ENCODE data around the gene PPIL6. TPM values are rescaled to one million over a fixed set of nuclear protein-coding genes. Genes with fewer than 3 reads are reported as not detected.

The PPIL6 gene
- polyA plus RNA-seq, 2 of the 4 experiments (the other 2 are of a cell fraction), result 1.6 to 5.0 TPM

- no peak for TF ChIP-seq CHD2 (IDR thresholded peaks at IDR 0.05; ENCODE audit: low read length, partially characterized antibody)
- TF ChIP-seq USF2 (IDR thresholded peaks at IDR 0.05), result no peak
- no peak for TF ChIP-seq KDM1A (IDR thresholded peaks at IDR 0.05; ENCODE audit: low read depth)
- no peak for TF ChIP-seq TFCP2L1 (CRISPR knock-in tag; IDR thresholded peaks at IDR 0.05)
- ATAC-seq, result no peak
- ChIA-PET POLR2A (no interaction called here), CTCF (interaction anchor here (1.4 kb wide), 1 partner anchor 187 kb away, joined by 3 read pairs; no protein-coding TSS in a partner anchor)
- Histone ChIP-seq H3K4me1 (peaks cover 21% of the 10 kb centered on the region; the same call in 2 of the 3 replicates), H3K27ac (no peak overlapping the region), H3K4me3 (no peak overlapping the region), H3K9me3 (no peaks in the 10 kb centered on the region), H3K4me2 (no peak overlapping the region)
- FAIRE-seq, result no peak
- no peak for DNase-seq (ENCODE audit: low read depth in 1 of 2, low spot score in 1 of 2)
- WGBS (ENCODE audit: missing lambda C conversion rate), result 95% methylated on average over 4 of the region's 4 CpGs
Observed at GRCh38 chr6:109374326-109374892, 66.0 kb downstream of the PPIL6 start.

GRCh38 chr6:109373762-109374161, 66.7 kb downstream of the PPIL6 start:
- no peak for DNase-seq (ENCODE audit: low read depth in 1 of 2, low spot score in 1 of 2)
- Histone ChIP-seq H3K4me3 (no peak overlapping the region), H3K4me1 (peaks cover 15% of the 10 kb centered on the region; the same call in 2 of the 3 replicates), H3K27ac (no peak overlapping the region), H3K4me2 (no peak overlapping the region), H3K9me3 (no peaks in the 10 kb centered on the region)
- no peak for ATAC-seq
- ChIA-PET POLR2A (no interaction called here), CTCF (interaction anchor here (1.4 kb wide), 1 partner anchor 186 kb away, joined by 3 read pairs; no protein-coding TSS in a partner anchor)
- TF ChIP-seq MAFK (IDR thresholded peaks at IDR 0.05; ENCODE audit: partially characterized antibody) (no peak), KDM5A (IDR thresholded peaks at IDR 0.05) (no peak), CHD4 (IDR thresholded peaks at IDR 0.05; ENCODE audit: borderline replicate concordance) (no peak), GATA3 (IDR thresholded peaks at IDR 0.05; ENCODE audit: borderline replicate concordance) (no peak), EHMT2 (IDR thresholded peaks at IDR 0.05; ENCODE audit: low read depth) (no peak), CBX8 (IDR thresholded peaks at IDR 0.05) (no peak), POLR2AphosphoS2 (conservative IDR thresholded peaks at IDR 0.05; ENCODE audit: low read length) (no peak), ATOH8 (CRISPR knock-in tag; IDR thresholded peaks at IDR 0.05; ENCODE audit: low read depth) (no peak), HOXB13 (CRISPR knock-in tag; IDR thresholded peaks at IDR 0.05; ENCODE audit: low read depth) (no peak), E2F6 (IDR thresholded peaks at IDR 0.05; ENCODE audit: borderline replicate concordance, low read depth) (no peak), HES2 (IDR thresholded peaks at IDR 0.05) (no peak), KDM1A (IDR thresholded peaks at IDR 0.05; ENCODE audit: low read depth) (no peak), RFX5 (IDR thresholded peaks at IDR 0.05) (no peak), RAD21 (conservative IDR thresholded peaks at IDR 0.05 in 1 of 2, IDR thresholded peaks at IDR 0.05 in 1 of 2) (no peak)
- WGBS (ENCODE audit: missing lambda C conversion rate), result 96% methylated on average over 4 of the region's 4 CpGs
- FAIRE-seq, result no peak

- Histone ChIP-seq H3K4me2 (no peak overlapping the region), H3K4me3 (no peak overlapping the region), H3K9me3 (no peaks in the 10 kb centered on the region), H3K27ac (no peak overlapping the region), H3K4me1 (peaks cover 15% of the 10 kb centered on the region; the same call in 2 of the 3 replicates)
- POLR2A ChIA-PET, result no interaction called here
- TF ChIP-seq CBX8 (IDR thresholded peaks at IDR 0.05) (no peak), EHMT2 (IDR thresholded peaks at IDR 0.05; ENCODE audit: low read depth) (no peak), EHF (CRISPR knock-in tag; IDR thresholded peaks at IDR 0.05) (no peak), NR3C1 (IDR thresholded peaks at IDR 0.05) (no peak), ELK1 (IDR thresholded peaks at IDR 0.05; ENCODE audit: low read depth, low read length) (no peak), ZC3H11A (IDR thresholded peaks at IDR 0.05) (no peak), MAZ (IDR thresholded peaks at IDR 0.05; ENCODE audit: borderline replicate concordance, low read depth, low read length) (no peak), CHD4 (IDR thresholded peaks at IDR 0.05; ENCODE audit: borderline replicate concordance) (no peak), HOXA7 (CRISPR knock-in tag; IDR thresholded peaks at IDR 0.05) (no peak), PBX3 (IDR thresholded peaks at IDR 0.05) (no peak), TFCP2L1 (CRISPR knock-in tag; IDR thresholded peaks at IDR 0.05) (no peak), POLR2A (IDR thresholded peaks at IDR 0.05; ENCODE audit: low read length) (no peak), ZFP36 (IDR thresholded peaks at IDR 0.05; ENCODE audit: borderline replicate concordance, partially characterized antibody) (no peak), CHD2 (IDR thresholded peaks at IDR 0.05; ENCODE audit: low read length, partially characterized antibody) (no peak), JUNB (IDR thresholded peaks at IDR 0.05) (no peak)
- DNase-seq (ENCODE audit: low read depth in 1 of 2, low spot score in 1 of 2), result no peak
- ATAC-seq, result no peak
- 97% methylated on average over 4 of the region's 4 CpGs for WGBS (ENCODE audit: missing lambda C conversion rate)
- no peak for FAIRE-seq
- CTCF ChIA-PET, result interaction anchor here (1.4 kb wide), 1 partner anchor 186 kb away, joined by 3 read pairs; no protein-coding TSS in a partner anchor
Observed at GRCh38 chr6:109373331-109373730, 67.1 kb downstream of the PPIL6 start.

Measured in A549 (cell line).